HepG2 (cell line): Measurements from ENCODE around the gene SRRM3. TPM values are rescaled to one million over a fixed set of nuclear protein-coding genes. Genes with fewer than 3 reads are reported as not detected.
A peak's percentile ranks its signal among the peaks of the same experiment; 100 is the strongest.

Experiments
- CHD4 ChIP-seq: fragments of 200-600 bp; sonication (generic); IDR thresholded peaks from 2 replicates; pipeline ENCODE4 v1.7.0; 2017; ENCODE audit warnings: mild to moderate bottlenecking, low read length, borderline replicate concordance
- ETV5 ChIP-seq: IDR thresholded peaks from 2 replicates; pipeline ENCODE4 v1.6.1; 2018; ENCODE audit warnings: missing biosample characterization, missing genetic modification reagents, inconsistent platforms, borderline replicate concordance
- FOXJ3 ChIP-seq: sonication (generic); formaldehyde crosslinking; IDR thresholded peaks from 2 replicates; pipeline ENCODE4 v1.4.0; 2020; ENCODE audit warnings: missing genetic modification reagents, mild to moderate bottlenecking, borderline replicate concordance
- GPN1 ChIP-seq: sonication (generic); formaldehyde crosslinking; IDR thresholded peaks from 2 replicates; pipeline ENCODE4 v1.5.1; 2020; ENCODE audit warnings: missing genetic modification reagents, borderline replicate concordance
- HOXA3 ChIP-seq: sonication (generic); formaldehyde crosslinking; IDR thresholded peaks from 2 replicates; pipeline ENCODE4 v1.5.0; 2020; ENCODE audit warnings: missing genetic modification reagents
- LCORL ChIP-seq, 2 experiments: fragments of 450-650 bp in 1 of 2; sonication (generic) in 1 of 2; formaldehyde crosslinking in 1 of 2; IDR thresholded peaks; 2 replicates each; pipeline versions ENCODE4 v1.5.0 to v1.6.1; 2017 to 2020; ENCODE audit warnings: antibody characterized with exemption in 1 of 2, missing genetic modification reagents in 1 of 2
- POLR2A ChIP-seq, 2 experiments: IDR thresholded peaks; 2 replicates each; pipeline ENCODE4 v1.6.1; 2011; ENCODE audit warnings: low read depth in 2 of 2, low read length in 2 of 2, mild to moderate bottlenecking in 1 of 2, moderate library complexity in 1 of 2; ENCODE audit not compliant: insufficient read depth in 1 of 2
- PPARG ChIP-seq: conservative IDR thresholded peaks from 2 replicates; pipeline ENCODE4 v1.6.1; 2016; ENCODE audit warnings: missing biosample characterization, missing genetic modification reagents
- RARA ChIP-seq: IDR thresholded peaks from 2 replicates; pipeline ENCODE4 v1.6.1; 2016; ENCODE audit warnings: missing genetic modification reagents, missing compliant biosample characterization
- SP5 ChIP-seq: IDR thresholded peaks from 2 replicates; pipeline ENCODE4 v1.6.1; 2016; ENCODE audit warnings: low read depth, borderline replicate concordance
- THYN1 ChIP-seq: sonication (generic); formaldehyde crosslinking; IDR thresholded peaks from 2 replicates; pipeline ENCODE4 v1.8.1; 2023; ENCODE audit warnings: low read depth, mild to moderate bottlenecking, moderate library complexity, missing genetic modification reagents, borderline replicate concordance
- XBP1 ChIP-seq: sonication (generic); formaldehyde crosslinking; IDR thresholded peaks from 2 replicates; pipeline ENCODE4 v1.5.0; 2020; ENCODE audit warnings: missing genetic modification reagents
- ZFP36L1 ChIP-seq: sonication (generic); formaldehyde crosslinking; IDR thresholded peaks from 2 replicates; pipeline ENCODE4 v1.8.0; 2022; ENCODE audit warnings: mild to moderate bottlenecking, missing genetic modification reagents, moderate library complexity
- ZFY ChIP-seq: sonication (generic); formaldehyde crosslinking; IDR thresholded peaks from 2 replicates; pipeline ENCODE4 v1.4.0; 2020; ENCODE audit warnings: missing genetic modification reagents
- ZNF619 ChIP-seq: sonication (generic); formaldehyde crosslinking; IDR thresholded peaks from 2 replicates; pipeline ENCODE4 v1.4.0; 2020; ENCODE audit warnings: mild to moderate bottlenecking, missing genetic modification reagents
- polyA plus RNA-seq, 8 experiments: library from polyadenylated mRNA; depleted of rRNA in 3 of 8; stranded (reverse) in 7 of 8; unstranded in 1 of 8; fragments of >200 nt; fragmentation: Illumina TruSeq in 4 of 8; extraction: Trizol in 4 of 8; gene quantifications; 2 replicates each; pipeline versions ENCODE4 v1.2.1 to v1.2.3, GENCODE V29; 2011 to 2016; ENCODE audit warnings: low read depth in 4 of 8, missing spikeins in 1 of 8, mixed read lengths in 1 of 8; ENCODE audit not compliant: insufficient read depth in 1 of 8
- total RNA-seq, 5 experiments: library from RNA; depleted of rRNA; stranded (reverse); fragments of >200 nt; fragmentation: Illumina TruSeq; extraction: Trizol; gene quantifications; 2 replicates each; pipeline ENCODE4 v1.2.3, GENCODE V29; 2016; ENCODE audit warnings: low read depth in 1 of 5
- TF ChIP-seq, protein P1 (sequence below): sonication (generic); formaldehyde crosslinking; IDR thresholded peaks from 2 replicates; pipeline ENCODE4 v1.4.0; 2020; ENCODE audit warnings: missing genetic modification reagents
- TF ChIP-seq, protein P2 (sequence below): IDR thresholded peaks from 2 replicates; pipeline ENCODE4 v1.6.1; 2016; ENCODE audit warnings: low read depth
- TF ChIP-seq, protein P3 (sequence below): sonication (generic); formaldehyde crosslinking; IDR thresholded peaks from 2 replicates; pipeline ENCODE4 v1.4.0; 2020; ENCODE audit warnings: mild to moderate bottlenecking, missing genetic modification reagents
- TF ChIP-seq, protein P4 (sequence below): sonication (generic); formaldehyde crosslinking; IDR thresholded peaks from 2 replicates; pipeline ENCODE4 v1.8.0; 2022; ENCODE audit warnings: mild to moderate bottlenecking, missing genetic modification reagents
- TF ChIP-seq, protein P5 (sequence below): sonication (generic); formaldehyde crosslinking; IDR thresholded peaks from 2 replicates; pipeline ENCODE4 v1.4.0; 2020; ENCODE audit warnings: missing genetic modification reagents

SRRM3 gene
- total and polyA plus RNA-seq, 2 of the 13 experiments (the other 11 are each of a cell fraction or from before 2014, with no cell fraction given): 0.13 to 0.54 TPM

DNA sequence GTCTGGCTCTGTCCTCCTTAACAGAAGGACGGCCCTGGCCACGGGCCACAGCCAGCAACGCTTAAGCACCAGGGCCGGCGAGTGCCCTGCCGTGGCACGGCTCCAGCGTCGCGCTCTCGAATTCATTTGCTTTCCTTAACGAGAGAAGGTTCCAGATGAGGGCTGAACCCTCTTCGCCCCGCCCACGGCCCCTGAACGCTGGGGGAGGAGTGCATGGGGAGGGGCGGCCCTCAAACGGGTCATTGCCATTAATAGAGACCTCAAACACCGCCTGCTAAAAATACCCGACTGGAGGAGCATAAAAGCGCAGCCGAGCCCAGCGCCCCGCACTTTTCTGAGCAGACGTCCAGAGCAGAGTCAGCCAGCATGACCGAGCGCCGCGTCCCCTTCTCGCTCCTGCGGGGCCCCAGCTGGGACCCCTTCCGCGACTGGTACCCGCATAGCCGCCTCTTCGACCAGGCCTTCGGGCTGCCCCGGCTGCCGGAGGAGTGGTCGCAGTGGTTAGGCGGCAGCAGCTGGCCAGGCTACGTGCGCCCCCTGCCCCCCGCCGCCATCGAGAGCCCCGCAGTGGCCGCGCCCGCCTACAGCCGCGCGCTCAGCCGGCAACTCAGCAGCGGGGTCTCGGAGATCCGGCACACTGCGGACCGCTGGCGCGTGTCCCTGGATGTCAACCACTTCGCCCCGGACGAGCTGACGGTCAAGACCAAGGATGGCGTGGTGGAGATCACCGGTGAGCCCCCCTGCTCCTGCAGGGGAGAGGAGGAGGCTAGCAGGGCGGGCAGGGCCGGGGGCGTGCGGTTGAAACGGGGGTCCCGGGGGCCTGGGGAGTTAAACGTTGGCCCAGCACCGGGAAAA is 100.9 kb downstream of the SRRM3 start, which contains the start of gene HSPB1 (continued):
- TF ChIP-seq, protein P1, sequence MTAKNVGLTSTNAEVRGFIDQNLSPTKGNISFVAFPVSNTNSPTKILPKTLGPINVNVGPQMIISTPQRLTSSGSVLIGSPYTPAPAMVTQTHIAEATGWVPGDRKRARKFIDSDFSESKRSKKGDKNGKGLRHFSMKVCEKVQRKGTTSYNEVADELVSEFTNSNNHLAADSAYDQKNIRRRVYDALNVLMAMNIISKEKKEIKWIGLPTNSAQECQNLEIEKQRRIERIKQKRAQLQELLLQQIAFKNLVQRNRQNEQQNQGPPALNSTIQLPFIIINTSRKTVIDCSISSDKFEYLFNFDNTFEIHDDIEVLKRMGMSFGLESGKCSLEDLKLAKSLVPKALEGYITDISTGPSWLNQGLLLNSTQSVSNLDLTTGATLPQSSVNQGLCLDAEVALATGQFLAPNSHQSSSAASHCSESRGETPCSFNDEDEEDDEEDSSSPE (CRISPR knock-in tag): no peak
- TF ChIP-seq, protein P2, sequence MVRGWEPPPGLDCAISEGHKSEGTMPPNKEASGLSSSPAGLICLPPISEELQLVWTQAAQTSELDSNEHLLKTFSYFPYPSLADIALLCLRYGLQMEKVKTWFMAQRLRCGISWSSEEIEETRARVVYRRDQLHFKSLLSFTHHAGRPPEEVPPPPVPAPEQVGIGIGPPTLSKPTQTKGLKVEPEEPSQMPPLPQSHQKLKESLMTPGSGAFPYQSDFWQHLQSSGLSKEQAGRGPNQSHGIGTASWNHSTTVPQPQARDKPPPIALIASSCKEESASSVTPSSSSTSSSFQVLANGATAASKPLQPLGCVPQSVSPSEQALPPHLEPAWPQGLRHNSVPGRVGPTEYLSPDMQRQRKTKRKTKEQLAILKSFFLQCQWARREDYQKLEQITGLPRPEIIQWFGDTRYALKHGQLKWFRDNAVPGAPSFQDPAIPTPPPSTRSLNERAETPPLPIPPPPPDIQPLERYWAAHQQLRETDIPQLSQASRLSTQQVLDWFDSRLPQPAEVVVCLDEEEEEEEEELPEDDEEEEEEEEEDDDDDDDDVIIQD: no peak
- TF ChIP-seq ZNF619 (CRISPR knock-in tag) (peak; percentile 71; the same call in 1 of the 2 replicates), POLR2A (IDR thresholded peaks at IDR 0.05; ENCODE audit: insufficient read depth in 1 of 2, low read depth in 2 of 2, low read length in 2 of 2) (peak in 1 of 2 experiments; percentile 67; a peak in 2 of 4 replicates), ZFY (CRISPR knock-in tag) (peak; percentile 61), XBP1 (CRISPR knock-in tag) (no peak), CHD4 (no peak; the same call in 1 of the 2 replicates), RARA (CRISPR knock-in tag) (peak; percentile 45), HOXA3 (CRISPR knock-in tag) (peak; percentile 55), ZFP36L1 (CRISPR knock-in tag) (peak; percentile 76; the same call in 1 of the 2 replicates), ETV5 (CRISPR knock-in tag) (peak; percentile 16; the same call in 1 of the 2 replicates), PPARG (CRISPR knock-in tag) (no peak), THYN1 (no peak), SP5 (CRISPR knock-in tag) (peak; percentile 81; the same call in 1 of the 2 replicates), LCORL (IDR thresholded peaks at IDR 0.05) (no peak), LCORL (CRISPR knock-in tag; IDR thresholded peaks at IDR 0.05) (peak; percentile 6; the same call in 1 of the 2 replicates), GPN1 (CRISPR knock-in tag) (no peak; the same call in 1 of the 2 replicates), FOXJ3 (CRISPR knock-in tag) (no peak)
- TF ChIP-seq, protein P3, sequence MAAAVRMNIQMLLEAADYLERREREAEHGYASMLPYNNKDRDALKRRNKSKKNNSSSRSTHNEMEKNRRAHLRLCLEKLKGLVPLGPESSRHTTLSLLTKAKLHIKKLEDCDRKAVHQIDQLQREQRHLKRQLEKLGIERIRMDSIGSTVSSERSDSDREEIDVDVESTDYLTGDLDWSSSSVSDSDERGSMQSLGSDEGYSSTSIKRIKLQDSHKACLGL: 0 out of 2 replicates have a peak, but pooled peaks have one; percentile 29
- TF ChIP-seq, protein P4, sequence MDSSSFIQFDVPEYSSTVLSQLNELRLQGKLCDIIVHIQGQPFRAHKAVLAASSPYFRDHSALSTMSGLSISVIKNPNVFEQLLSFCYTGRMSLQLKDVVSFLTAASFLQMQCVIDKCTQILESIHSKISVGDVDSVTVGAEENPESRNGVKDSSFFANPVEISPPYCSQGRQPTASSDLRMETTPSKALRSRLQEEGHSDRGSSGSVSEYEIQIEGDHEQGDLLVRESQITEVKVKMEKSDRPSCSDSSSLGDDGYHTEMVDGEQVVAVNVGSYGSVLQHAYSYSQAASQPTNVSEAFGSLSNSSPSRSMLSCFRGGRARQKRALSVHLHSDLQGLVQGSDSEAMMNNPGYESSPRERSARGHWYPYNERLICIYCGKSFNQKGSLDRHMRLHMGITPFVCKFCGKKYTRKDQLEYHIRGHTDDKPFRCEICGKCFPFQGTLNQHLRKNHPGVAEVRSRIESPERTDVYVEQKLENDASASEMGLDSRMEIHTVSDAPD (CRISPR knock-in tag): no peak
- TF ChIP-seq, protein P5, sequence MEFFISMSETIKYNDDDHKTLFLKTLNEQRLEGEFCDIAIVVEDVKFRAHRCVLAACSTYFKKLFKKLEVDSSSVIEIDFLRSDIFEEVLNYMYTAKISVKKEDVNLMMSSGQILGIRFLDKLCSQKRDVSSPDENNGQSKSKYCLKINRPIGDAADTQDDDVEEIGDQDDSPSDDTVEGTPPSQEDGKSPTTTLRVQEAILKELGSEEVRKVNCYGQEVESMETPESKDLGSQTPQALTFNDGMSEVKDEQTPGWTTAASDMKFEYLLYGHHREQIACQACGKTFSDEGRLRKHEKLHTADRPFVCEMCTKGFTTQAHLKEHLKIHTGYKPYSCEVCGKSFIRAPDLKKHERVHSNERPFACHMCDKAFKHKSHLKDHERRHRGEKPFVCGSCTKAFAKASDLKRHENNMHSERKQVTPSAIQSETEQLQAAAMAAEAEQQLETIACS (CRISPR knock-in tag): no peak
